ENCODE results near the gene NTM. TPM values are rescaled to one million over a fixed set of nuclear protein-coding genes. Genes with fewer than 3 reads are reported as not detected.

The NTM gene
- total RNA-seq, 6 donors from 2014 or later, result 4.1 to 151 (median 115) TPM

DNA sequence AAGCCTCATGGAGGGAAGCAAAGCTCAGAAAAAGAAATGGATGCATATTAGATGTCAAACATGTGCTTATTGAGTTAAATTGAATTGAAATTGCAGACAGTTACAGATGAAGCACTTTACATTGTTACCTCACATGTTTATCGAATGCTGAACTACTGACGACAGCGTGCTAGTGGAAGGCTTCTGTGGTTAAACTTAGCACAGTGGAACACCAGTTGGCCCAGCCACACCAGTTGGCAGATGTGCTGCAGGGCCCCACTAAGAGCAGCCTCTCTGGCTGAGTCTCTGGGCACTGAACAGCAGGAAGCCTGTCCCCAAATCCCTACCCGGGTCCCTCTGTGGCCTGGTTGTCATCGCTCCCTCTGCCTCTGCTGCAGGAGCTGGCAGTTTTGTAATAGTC, 242.1 kb downstream of the NTM start:
- TF ChIP-seq POLR2A (IDR thresholded peaks at IDR 0.05) (no peak), EP300 (IDR thresholded peaks at IDR 0.05) (no peak), POLR2AphosphoS5 (IDR thresholded peaks at IDR 0.05) (no peak)
- TF ChIP-seq, protein P1, sequence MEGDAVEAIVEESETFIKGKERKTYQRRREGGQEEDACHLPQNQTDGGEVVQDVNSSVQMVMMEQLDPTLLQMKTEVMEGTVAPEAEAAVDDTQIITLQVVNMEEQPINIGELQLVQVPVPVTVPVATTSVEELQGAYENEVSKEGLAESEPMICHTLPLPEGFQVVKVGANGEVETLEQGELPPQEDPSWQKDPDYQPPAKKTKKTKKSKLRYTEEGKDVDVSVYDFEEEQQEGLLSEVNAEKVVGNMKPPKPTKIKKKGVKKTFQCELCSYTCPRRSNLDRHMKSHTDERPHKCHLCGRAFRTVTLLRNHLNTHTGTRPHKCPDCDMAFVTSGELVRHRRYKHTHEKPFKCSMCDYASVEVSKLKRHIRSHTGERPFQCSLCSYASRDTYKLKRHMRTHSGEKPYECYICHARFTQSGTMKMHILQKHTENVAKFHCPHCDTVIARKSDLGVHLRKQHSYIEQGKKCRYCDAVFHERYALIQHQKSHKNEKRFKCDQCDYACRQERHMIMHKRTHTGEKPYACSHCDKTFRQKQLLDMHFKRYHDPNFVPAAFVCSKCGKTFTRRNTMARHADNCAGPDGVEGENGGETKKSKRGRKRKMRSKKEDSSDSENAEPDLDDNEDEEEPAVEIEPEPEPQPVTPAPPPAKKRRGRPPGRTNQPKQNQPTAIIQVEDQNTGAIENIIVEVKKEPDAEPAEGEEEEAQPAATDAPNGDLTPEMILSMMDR (IDR thresholded peaks at IDR 0.05), result no peak
- no peaks in the 10 kb centered on the region for H3K9me3 ChIP-seq
- H3K27me3 ChIP-seq, result no peaks in the 10 kb centered on the region
- DNase-seq (no peak), ATAC-seq (ENCODE audit: low FRiP score in 2 of 2) (no peak)
- H3K36me3 ChIP-seq, result no peaks in the 10 kb centered on the region
- H3K4me1 ChIP-seq, result no peaks in the 10 kb centered on the region
- 87 to 88% methylated on average over 3 to 5 of the region's 5 CpGs for WGBS, 2 donors
- H3K4me3 ChIP-seq, result no peak overlapping the region
- H3K27ac ChIP-seq, result no peak overlapping the region

DNA sequence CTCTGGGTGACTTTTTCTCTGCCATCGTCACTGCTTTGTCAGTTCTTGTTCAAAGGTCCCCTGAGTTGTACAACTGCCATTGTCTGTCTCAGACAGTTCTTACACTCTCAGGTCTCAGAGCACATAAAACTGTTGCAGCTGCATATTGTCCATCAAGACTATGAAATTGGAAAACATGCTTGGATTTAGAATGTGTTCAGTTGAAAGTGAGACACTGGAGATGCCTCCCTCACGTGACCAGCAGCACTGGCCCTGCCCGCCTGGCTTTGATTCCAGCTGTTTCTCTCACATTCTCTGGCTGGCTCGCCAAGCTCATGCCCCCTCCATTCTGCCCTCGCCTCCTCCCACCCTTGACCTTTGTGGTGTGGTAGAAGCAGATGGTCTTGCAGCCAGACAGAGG, 244.2 kb downstream of the NTM start:
- ATAC-seq (ENCODE audit: low FRiP score in 2 of 2), result no peak
- H3K27ac ChIP-seq, result no peak overlapping the region
- DNase-seq, result peak in 1 of 2 donors; percentile 25
- WGBS, 2 donors, result 68 to 75% methylated on average over 4 to 5 of the region's 5 CpGs
- no peaks in the 10 kb centered on the region for H3K36me3 ChIP-seq
- H3K9me3 ChIP-seq, result no peaks in the 10 kb centered on the region
- no peaks in the 10 kb centered on the region for H3K4me1 ChIP-seq
- H3K27me3 ChIP-seq, result no peaks in the 10 kb centered on the region
- TF ChIP-seq POLR2AphosphoS5 (IDR thresholded peaks at IDR 0.05) (no peak), EP300 (IDR thresholded peaks at IDR 0.05) (no peak), POLR2A (IDR thresholded peaks at IDR 0.05) (no peak)
- TF ChIP-seq, protein P1 (IDR thresholded peaks at IDR 0.05), result no peak
- no peak overlapping the region for H3K4me3 ChIP-seq

DNA sequence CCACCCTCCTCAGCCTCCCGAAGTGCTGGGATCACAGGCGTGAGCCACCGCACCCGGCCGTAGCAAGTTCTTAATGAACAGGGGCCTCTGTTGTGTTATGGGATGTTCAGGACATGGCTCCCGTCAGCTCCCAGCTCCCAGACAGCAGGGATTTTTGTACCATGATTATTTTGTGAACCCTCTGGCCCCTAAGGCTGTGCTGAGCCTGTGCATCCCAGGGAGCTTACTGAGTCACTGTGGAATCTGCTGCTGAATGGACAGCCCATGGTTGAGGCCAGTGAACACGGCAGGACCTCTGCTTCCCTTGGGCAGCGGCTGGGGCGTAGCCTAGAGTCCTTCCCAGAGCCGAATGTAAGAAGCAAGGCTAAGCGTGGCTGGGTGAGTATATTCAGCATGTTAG, 245.2 kb downstream of the NTM start:
- WGBS, 2 donors, result 76 to 96% methylated on average over 6 to 11 of the region's 11 CpGs
- no peaks in the 10 kb centered on the region for H3K36me3 ChIP-seq
- H3K4me3 ChIP-seq, result no peak overlapping the region
- TF ChIP-seq, protein P1 (IDR thresholded peaks at IDR 0.05), result no peak
- TF ChIP-seq POLR2A (IDR thresholded peaks at IDR 0.05) (no peak), POLR2AphosphoS5 (IDR thresholded peaks at IDR 0.05) (no peak), EP300 (IDR thresholded peaks at IDR 0.05) (no peak)
- no peaks in the 10 kb centered on the region for H3K9me3 ChIP-seq
- H3K4me1 ChIP-seq, result no peaks in the 10 kb centered on the region
- DNase-seq, result peak in 1 of 2 donors; percentile 20
- H3K27me3 ChIP-seq, result no peaks in the 10 kb centered on the region
- H3K27ac ChIP-seq, result no peak overlapping the region
- no peak for ATAC-seq (ENCODE audit: low FRiP score in 2 of 2)

DNA sequence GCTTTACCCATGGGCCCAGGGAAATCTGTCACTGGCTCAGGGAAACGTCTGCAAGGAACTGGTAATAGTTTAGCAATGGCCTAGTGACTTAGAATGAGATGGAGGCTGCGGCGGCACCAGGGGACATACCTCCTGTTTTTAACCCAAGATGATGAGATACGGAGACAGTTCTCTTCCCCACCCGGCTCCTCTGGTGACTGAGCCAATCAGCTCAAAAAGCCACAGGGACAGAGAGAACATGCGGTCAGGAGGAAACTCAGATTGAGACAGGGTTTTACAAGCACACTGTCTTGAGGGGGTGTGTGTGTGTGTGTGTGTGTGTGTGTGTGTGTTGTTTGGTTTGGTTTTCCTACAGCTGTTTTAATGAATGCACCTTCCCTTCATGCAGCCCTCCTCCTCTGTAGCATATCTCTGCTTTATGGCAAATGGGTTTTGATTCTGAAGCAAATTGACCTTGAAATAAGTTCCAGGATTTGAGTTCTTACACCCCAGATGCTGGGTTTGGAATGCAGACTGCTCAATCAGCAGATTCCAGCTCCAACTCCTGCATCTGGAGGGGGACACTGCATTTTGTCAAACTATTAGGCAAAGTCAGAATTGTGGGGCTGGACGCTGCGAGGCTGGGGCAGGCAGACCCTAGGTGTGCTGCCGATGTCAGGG, 246.2 kb downstream of the NTM start:
- ATAC-seq (ENCODE audit: low FRiP score in 2 of 2), result no peak

More for the DNA sequence above, 246.2 kb downstream of the NTM start:
- no peak overlapping the region for H3K4me3 ChIP-seq
- no peak for TF ChIP-seq POLR2AphosphoS5 (IDR thresholded peaks at IDR 0.05)
- TF ChIP-seq, protein P1 (IDR thresholded peaks at IDR 0.05), result no peak
- TF ChIP-seq EP300 (IDR thresholded peaks at IDR 0.05), result no peak
- TF ChIP-seq POLR2A (IDR thresholded peaks at IDR 0.05), result no peak
- no peaks in the 10 kb centered on the region for H3K36me3 ChIP-seq
- no peaks in the 10 kb centered on the region for H3K27me3 ChIP-seq
- no peak overlapping the region for H3K27ac ChIP-seq
- DNase-seq, result peak in 1 of 2 donors; percentile 19
- WGBS, 2 donors, result 55 to 64% methylated on average over 7 to 9 of the region's 9 CpGs
- no peaks in the 10 kb centered on the region for H3K9me3 ChIP-seq
- no peaks in the 10 kb centered on the region for H3K4me1 ChIP-seq
